ENCODE measurements around the gene RGR. TPM values are rescaled to one million over a fixed set of nuclear protein-coding genes. Genes with fewer than 3 reads are reported as not detected.

Gene RGR
- total RNA-seq, 1 donor from 2014 or later: 1.9 TPM

DNA sequence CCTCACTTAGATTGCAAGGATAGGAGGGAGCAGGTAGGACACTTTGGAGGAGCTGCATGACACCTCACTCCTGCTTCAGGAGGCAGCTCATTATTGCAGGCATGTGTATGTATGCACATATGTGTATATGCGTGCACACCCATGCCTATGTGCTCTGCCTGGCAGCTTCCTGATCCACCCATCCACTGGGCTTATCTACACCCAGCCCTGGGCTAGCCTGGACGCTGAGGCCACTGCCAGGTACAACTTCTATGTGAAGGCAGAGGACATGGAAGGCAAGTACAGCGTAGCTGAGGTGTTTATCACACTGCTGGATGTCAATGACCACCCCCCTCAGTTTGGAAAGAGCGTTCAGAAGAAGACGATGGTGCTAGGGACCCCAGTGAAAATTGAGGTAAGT, 32.8 kb upstream of the RGR start:
- Histone ChIP-seq H3K4me3 (no peak overlapping the region), H3K36me3 (no peaks in the 10 kb centered on the region), H3K4me2 (no peak overlapping the region), H3K79me2 (ENCODE audit: low read depth) (no peaks in the 10 kb centered on the region), H4K20me1 (ENCODE audit: low read depth) (no peaks in the 10 kb centered on the region), H3F3A (ENCODE audit: low read depth) (no peaks in the 10 kb centered on the region), H3K27me3 (no peaks in the 10 kb centered on the region), H2AFZ (replicated peaks) (no peak overlapping the region), H3K9ac (no peak overlapping the region), H3K4me1 (no peaks in the 10 kb centered on the region), H3K27ac (no peak overlapping the region), H3K9me3 (ENCODE audit: low read depth) (no peaks in the 10 kb centered on the region)
- DNase-seq (ENCODE audit: low spot score): no peak
- no peak for TF ChIP-seq EZH2phosphoT487 (IDR thresholded peaks at IDR 0.05)
- Mint-ChIP-seq H3K36me3 (no peaks in the 10 kb centered on the region), H3K27ac (no peak overlapping the region), H3K9me3 (no peaks in the 10 kb centered on the region), H3K4me1 (no peaks in the 10 kb centered on the region), H3K27me3 (ENCODE audit: insufficient read depth, low read depth) (peaks cover 9% of the 10 kb centered on the region), H3K4me3 (no peak overlapping the region)

DNA sequence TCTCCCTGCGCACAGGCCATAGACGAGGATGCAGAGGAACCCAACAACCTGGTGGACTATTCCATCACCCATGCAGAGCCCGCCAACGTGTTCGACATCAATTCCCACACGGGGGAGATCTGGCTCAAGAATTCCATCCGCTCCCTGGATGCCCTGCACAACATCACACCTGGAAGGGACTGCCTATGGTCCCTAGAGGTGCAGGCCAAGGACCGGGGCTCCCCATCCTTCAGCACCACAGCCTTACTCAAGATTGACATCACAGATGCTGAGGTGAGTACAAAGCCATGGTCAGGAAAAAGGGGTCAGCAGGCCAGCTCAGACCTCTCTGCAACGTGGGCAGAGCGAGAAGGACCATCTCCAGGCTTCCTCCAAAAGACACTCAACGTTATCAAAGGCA, 31.8 kb upstream of the RGR start:
- no peak for DNase-seq (ENCODE audit: low spot score)
- H2AFZ ChIP-seq (replicated peaks): no peak overlapping the region
- Mint-ChIP-seq H3K27ac (peak overlapping the region; percentile 12), H3K4me3 (no peak overlapping the region), H3K27me3 (ENCODE audit: insufficient read depth, low read depth) (peaks cover 9% of the 10 kb centered on the region), H3K4me1 (no peaks in the 10 kb centered on the region), H3K9me3 (no peaks in the 10 kb centered on the region), H3K36me3 (no peaks in the 10 kb centered on the region)
- H3F3A ChIP-seq (ENCODE audit: low read depth): no peaks in the 10 kb centered on the region
- no peaks in the 10 kb centered on the region for H3K4me1 ChIP-seq
- H3K79me2 ChIP-seq (ENCODE audit: low read depth): no peaks in the 10 kb centered on the region
- no peak for TF ChIP-seq EZH2 (IDR thresholded peaks at IDR 0.05)
- no peak for TF ChIP-seq EZH2phosphoT487 (IDR thresholded peaks at IDR 0.05)
- H3K27me3 ChIP-seq: no peaks in the 10 kb centered on the region
- no peaks in the 10 kb centered on the region for H3K36me3 ChIP-seq
- H4K20me1 ChIP-seq (ENCODE audit: low read depth): no peaks in the 10 kb centered on the region
- H3K4me2 ChIP-seq: no peak overlapping the region
- no peaks in the 10 kb centered on the region for H3K9me3 ChIP-seq (ENCODE audit: low read depth)
- H3K9ac ChIP-seq: no peak overlapping the region
- no peak overlapping the region for H3K27ac ChIP-seq
- H3K4me3 ChIP-seq: no peak overlapping the region

DNA sequence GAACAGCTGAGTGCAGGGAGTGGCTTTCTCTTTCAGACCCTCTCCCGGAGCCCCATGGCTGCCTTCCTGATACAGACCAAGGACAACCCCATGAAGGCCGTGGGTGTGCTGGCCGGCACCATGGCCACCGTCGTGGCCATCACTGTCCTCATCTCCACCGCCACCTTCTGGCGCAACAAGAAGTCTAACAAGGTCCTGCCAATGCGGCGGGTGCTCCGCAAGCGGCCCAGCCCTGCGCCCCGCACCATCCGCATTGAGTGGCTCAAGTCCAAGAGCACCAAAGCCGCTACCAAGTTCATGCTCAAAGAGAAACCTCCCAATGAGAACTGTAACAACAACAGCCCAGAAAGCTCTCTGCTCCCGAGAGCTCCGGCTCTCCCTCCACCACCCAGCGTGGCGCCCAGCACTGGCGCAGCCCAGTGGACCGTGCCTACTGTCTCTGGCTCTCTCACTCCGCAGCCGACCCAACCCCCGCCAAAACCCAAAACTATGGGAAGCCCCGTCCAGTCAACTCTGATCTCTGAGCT, 30.7 kb upstream of the RGR start:
- Mint-ChIP-seq H3K27ac (peak overlapping the region; percentile 76), H3K4me3 (no peak overlapping the region), H3K9me3 (no peaks in the 10 kb centered on the region), H3K27me3 (ENCODE audit: insufficient read depth, low read depth) (peaks cover 9% of the 10 kb centered on the region), H3K36me3 (no peaks in the 10 kb centered on the region), H3K4me1 (no peaks in the 10 kb centered on the region)
- Histone ChIP-seq H3F3A (ENCODE audit: low read depth) (no peaks in the 10 kb centered on the region), H4K20me1 (ENCODE audit: low read depth) (no peaks in the 10 kb centered on the region), H3K36me3 (no peaks in the 10 kb centered on the region), H3K79me2 (ENCODE audit: low read depth) (no peaks in the 10 kb centered on the region), H2AFZ (replicated peaks) (no peak overlapping the region), H3K4me3 (no peak overlapping the region), H3K27ac (no peak overlapping the region), H3K4me2 (no peak overlapping the region), H3K27me3 (no peaks in the 10 kb centered on the region), H3K9me3 (ENCODE audit: low read depth) (no peaks in the 10 kb centered on the region), H3K4me1 (no peaks in the 10 kb centered on the region), H3K9ac (no peak overlapping the region)
- DNase-seq (ENCODE audit: low spot score): no peak
- TF ChIP-seq, protein P1, sequence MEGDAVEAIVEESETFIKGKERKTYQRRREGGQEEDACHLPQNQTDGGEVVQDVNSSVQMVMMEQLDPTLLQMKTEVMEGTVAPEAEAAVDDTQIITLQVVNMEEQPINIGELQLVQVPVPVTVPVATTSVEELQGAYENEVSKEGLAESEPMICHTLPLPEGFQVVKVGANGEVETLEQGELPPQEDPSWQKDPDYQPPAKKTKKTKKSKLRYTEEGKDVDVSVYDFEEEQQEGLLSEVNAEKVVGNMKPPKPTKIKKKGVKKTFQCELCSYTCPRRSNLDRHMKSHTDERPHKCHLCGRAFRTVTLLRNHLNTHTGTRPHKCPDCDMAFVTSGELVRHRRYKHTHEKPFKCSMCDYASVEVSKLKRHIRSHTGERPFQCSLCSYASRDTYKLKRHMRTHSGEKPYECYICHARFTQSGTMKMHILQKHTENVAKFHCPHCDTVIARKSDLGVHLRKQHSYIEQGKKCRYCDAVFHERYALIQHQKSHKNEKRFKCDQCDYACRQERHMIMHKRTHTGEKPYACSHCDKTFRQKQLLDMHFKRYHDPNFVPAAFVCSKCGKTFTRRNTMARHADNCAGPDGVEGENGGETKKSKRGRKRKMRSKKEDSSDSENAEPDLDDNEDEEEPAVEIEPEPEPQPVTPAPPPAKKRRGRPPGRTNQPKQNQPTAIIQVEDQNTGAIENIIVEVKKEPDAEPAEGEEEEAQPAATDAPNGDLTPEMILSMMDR (IDR thresholded peaks at IDR 0.05): no peak
- TF ChIP-seq EZH2phosphoT487 (IDR thresholded peaks at IDR 0.05): no peak
- TF ChIP-seq EZH2 (IDR thresholded peaks at IDR 0.05): no peak

DNA sequence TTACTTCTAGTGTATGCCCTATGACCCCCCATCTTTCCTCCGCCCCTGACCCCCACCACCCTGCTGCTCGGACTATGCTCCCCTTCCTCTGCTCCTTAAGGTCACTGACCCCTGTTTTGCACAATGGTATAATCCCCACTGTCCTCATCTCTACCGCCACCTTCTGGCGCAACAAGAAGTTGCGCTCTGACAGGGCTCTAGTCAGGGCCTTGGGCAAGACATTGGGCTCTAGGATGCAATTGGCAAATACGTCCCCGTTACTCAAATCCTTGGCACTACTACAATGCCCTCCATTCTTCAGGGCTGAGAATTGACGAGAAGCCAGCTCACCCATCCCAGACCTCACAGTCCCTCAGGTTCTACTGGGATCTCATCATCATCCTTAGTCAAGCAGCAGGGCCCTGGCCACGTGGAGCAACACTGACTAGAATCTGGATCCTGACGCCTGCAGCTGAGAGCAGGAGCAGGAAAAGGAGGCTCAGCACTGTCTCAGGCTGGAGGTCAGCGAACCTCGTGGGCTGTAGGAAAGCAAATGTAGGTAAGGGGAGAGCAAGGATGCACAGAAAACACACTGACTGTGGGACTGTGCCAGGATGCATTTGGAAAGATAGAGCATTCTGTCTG, 30.1 kb upstream of the RGR start:
- TF ChIP-seq EZH2phosphoT487 (IDR thresholded peaks at IDR 0.05): no peak
- TF ChIP-seq, protein P1 (IDR thresholded peaks at IDR 0.05): peak; percentile 77
- H2AFZ ChIP-seq (replicated peaks): no peak overlapping the region
- H3K4me2 ChIP-seq: no peak overlapping the region
- H3K9ac ChIP-seq: no peak overlapping the region
- no peaks in the 10 kb centered on the region for H3K36me3 Mint-ChIP-seq
- no peaks in the 10 kb centered on the region for H3K27me3 ChIP-seq
- no peak overlapping the region for H3K4me3 ChIP-seq
- peak; percentile 60 for DNase-seq (ENCODE audit: low spot score)
- H3K27ac Mint-ChIP-seq: peak overlapping the region; percentile 76
- H3K4me3 Mint-ChIP-seq: no peak overlapping the region
- no peaks in the 10 kb centered on the region for H3F3A ChIP-seq (ENCODE audit: low read depth)
- no peak overlapping the region for H3K27ac ChIP-seq
- H3K27me3 Mint-ChIP-seq (ENCODE audit: insufficient read depth, low read depth): peaks cover 9% of the 10 kb centered on the region
- no peaks in the 10 kb centered on the region for H3K79me2 ChIP-seq (ENCODE audit: low read depth)
- H3K36me3 ChIP-seq: no peaks in the 10 kb centered on the region
- no peaks in the 10 kb centered on the region for H3K4me1 Mint-ChIP-seq
- H4K20me1 ChIP-seq (ENCODE audit: low read depth): no peaks in the 10 kb centered on the region
- no peaks in the 10 kb centered on the region for H3K4me1 ChIP-seq
- no peaks in the 10 kb centered on the region for H3K9me3 ChIP-seq (ENCODE audit: low read depth)
- H3K9me3 Mint-ChIP-seq: no peaks in the 10 kb centered on the region
